ENCODE data around the gene CCDC13.

GRCh38 chr3:42756681-42757213 lies 16.3 kb downstream of the CCDC13 start:
- no peak for TF ChIP-seq POLR2A (IDR thresholded peaks at IDR 0.05; ENCODE audit: low read depth, low read length)
- no peak for TF ChIP-seq CTCF (IDR thresholded peaks at IDR 0.05; ENCODE audit: extremely low read depth in 1 of 2, insufficient read depth in 1 of 2, low read depth in 1 of 2, low read length in 2 of 2)
- no peak for TF ChIP-seq JUN (IDR thresholded peaks at IDR 0.05; ENCODE audit: borderline replicate concordance, insufficient read depth, insufficient read length, low read depth)
- TF ChIP-seq POLR2AphosphoS5 (IDR thresholded peaks at IDR 0.05; ENCODE audit: insufficient read depth, low read depth, low read length): no peak
- no peak for TF ChIP-seq MAX (IDR thresholded peaks at IDR 0.05; ENCODE audit: insufficient read depth, insufficient read length)
- TF ChIP-seq FOS (IDR thresholded peaks at IDR 0.05; ENCODE audit: borderline replicate concordance, insufficient read depth, low read length): no peak
- no peak for TF ChIP-seq EZH2 (IDR thresholded peaks at IDR 0.05; ENCODE audit: borderline replicate concordance, low read depth, low read length, severe bottlenecking)
- no peak for TF ChIP-seq MYC (IDR thresholded peaks at IDR 0.05; ENCODE audit: low read depth, low read length)

Measured in endothelial cell of umbilical vein (primary cell).